HT-29 (cell line): Measurements from ENCODE around the gene RMND5B. TPM values are rescaled to one million over a fixed set of nuclear protein-coding genes. Genes with fewer than 3 reads are reported as not detected.
"Not testable (repeated sequence)": the region's sequence is repeated elsewhere in the genome, so short reads cannot be mapped to it uniquely, and the experiment has no call there.

Source experiments
- DNase-seq: peaks from one replicate; pipeline ENCODE4 v3.0.0-alpha.2; 2015; ENCODE audit warnings: low spot score
- total RNA-seq: library from RNA; depleted of rRNA; stranded (reverse); fragments of >200 nt; shearing (Covaris generic); gene quantifications from 2 replicates; pipeline ENCODE4 v1.2.3, GENCODE V29; 2014

Gene RMND5B
- total RNA-seq, 1 experiment from 2014 or later: 50.0 TPM

DNA sequence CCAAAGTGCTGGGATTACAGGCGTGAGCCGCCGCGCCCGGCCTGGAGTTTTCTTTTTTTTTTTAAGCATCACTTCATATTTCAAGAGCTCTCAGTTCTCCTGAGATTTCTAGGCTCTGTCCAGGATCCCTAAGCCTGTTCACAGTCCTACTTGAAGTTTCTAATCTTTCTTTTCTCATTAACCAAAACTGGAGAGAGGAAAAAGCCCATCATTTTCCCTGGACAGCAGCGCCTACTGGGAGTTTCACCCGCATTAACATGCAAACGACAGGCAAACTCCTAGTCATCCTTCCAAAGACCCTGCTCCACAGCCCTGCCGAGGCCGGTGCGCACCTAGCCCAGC, 609 bp upstream of the RMND5B start:
- DNase-seq: not testable (repeated sequence)

DNA sequence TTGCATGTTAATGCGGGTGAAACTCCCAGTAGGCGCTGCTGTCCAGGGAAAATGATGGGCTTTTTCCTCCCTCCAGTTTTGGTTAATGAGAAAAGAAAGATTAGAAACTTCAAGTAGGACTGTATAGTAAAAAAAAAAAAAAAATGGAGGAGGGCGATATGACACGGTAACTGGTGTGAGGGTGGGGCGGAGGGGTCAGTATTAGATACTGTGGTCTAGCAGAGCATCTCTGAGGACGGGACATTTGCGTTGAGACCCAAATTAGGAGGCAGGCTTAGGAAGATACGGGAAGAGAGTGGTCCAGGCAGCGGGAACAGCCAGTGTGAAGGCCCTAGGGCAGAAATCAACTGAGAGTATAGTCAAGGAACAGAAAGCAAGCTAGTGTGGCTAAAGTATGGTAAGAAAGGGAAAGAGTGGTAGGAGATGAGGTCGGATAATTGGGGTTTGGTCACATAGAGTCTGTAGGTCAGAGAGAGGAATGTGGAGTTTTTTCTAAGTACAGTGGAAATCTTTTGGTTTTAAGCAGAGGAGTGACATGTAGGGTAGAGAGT, 707 bp downstream of the RMND5B start:
- DNase-seq: no peak

DNA sequence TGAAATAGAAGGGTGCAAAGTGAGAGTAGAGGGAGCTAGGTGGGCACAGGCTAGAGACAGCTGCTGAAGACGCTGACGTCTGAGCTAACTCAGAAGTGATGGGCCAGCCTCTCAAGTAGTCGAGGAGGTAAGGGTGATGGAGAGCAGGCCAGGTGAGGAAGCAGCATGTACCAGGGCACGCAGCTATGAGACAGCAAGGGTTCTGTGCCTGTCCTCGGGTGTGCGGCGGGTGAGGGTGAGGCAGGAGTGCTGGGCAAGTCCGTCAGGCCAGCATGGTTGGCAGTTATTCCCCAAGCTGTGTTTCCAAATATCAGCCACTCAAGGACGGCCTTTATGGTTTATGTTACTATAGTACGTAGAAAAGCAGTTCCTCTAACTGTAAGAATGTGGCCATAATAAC, 6.2 kb downstream of the RMND5B start:
- DNase-seq: no peak

DNA sequence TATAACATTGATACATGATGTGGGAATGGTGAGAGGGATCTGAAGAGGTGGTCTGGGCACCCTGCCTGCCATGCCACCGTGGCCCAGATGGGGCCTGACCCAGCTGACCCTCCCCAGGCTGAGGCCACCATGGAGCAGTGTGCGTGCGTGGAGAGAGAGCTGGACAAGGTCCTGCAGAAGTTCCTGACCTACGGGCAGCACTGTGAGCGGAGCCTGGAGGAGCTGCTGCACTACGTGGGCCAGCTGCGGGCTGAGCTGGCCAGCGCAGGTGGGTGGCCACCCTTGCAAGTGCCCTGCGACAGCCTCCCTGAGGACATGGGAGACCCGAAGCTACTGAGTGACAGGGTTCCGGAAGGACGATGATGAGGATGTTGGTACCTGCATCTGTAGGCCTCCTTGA, 7.2 kb downstream of the RMND5B start:
- no peak for DNase-seq

DNA sequence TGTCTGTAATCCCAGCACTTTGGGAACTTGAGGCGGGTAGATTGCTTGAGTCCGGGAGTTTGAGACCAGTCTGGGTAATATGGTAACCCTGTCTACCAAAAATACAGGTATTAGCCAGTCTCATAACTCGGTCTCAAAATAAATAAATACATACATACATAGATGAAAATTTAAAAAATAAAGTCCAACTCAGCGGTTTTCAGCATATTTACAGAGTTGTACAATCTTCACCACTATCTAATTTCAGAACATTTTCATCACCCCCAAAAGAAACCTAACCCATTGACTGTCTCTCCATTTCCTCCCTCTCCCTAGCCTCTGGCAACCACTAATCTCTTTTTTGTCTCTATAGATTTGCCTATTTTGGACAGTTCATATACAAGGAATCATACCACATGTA, 10.7 kb downstream of the RMND5B start:
- DNase-seq: no peak

DNA sequence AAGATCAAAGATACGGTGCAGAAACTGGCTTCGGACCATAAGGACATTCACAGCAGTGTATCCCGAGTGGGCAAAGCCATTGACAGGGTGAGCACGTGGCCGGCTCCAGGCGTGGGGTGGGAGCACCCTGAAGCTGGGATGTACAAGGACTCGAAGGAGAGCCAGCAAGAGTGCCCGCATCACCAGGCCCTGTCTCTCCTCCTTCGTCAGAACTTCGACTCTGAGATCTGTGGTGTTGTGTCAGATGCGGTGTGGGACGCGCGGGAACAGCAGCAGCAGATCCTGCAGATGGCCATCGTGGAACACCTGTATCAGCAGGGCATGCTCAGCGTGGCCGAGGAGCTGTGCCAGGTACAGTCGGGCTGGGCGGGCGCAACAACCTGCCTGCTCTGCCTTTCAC, 11.8 kb downstream of the RMND5B start:
- DNase-seq: no peak

DNA sequence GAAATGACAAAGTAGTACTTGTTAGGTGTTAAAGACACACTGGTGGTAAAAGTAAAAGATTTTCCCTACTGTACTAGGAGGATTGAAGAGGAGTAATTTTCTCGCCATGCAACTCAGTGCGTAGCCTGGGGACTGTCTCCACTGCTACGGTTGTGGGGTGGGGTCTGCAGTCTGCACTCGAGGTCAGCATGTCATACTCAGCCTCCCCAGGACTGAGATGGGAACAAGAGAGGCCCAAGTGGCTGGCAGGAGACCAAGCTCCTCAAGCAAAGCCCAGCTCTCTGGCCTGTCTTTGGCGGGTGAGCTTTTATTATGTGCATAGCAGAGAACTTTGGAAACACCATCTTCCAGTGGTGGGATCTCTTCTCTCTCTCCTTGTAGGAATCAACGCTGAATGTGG, 12.4 kb downstream of the RMND5B start:
- DNase-seq: no peak

DNA sequence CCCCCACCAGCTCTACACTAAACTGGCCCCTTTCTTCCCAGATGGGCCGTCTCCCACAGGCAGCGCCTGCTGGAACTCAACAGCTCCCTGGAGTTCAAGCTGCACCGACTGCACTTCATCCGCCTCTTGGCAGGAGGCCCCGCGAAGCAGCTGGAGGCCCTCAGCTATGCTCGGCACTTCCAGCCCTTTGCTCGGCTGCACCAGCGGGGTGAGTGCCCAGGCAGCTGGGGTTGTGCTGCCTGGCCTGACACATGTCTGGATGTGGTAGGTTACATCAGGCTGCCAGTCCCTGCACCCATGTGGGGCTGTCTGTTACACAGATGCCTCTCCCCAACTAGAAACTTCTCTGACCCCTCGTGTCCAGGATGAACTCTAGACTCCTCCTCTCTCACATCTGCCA, 13.1 kb downstream of the RMND5B start:
- no peak for DNase-seq

DNA sequence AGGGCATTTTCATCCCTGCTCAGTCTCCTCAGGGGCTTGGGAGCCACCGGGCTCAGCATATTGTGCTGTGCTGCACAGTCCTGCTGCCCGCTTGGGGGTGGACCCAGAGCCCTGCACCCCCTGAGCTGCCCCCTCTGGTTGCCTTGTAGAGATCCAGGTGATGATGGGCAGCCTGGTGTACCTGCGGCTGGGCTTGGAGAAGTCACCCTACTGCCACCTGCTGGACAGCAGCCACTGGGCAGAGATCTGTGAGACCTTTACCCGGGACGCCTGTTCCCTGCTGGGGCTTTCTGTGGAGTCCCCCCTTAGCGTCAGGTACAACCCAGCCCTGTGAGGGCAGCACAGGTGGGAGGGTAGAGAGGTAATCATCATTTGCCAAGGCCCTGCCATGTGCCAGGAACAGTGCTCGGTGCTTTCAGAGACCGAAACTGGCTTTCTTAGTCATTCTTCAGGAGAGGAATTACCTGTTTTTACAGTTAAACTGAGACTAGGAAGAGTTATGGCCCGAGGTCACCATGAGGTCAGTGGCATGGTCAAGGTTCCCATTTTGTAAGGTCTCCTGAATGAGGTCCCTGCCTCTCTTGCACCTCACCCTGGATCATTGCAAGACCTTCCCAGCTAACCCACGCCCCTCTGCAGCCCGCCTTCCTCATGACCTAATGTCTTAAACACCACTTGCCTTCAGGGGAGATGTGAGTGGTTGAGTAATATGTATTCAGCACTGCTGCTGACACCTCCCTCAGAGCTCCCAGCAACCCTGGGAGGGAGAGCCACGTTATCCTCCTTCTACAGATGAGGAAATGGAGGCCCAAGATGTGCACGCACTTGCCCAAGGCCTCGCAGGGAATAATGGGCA, 15.4 kb downstream of the RMND5B start:
- DNase-seq: peak; percentile 84

DNA sequence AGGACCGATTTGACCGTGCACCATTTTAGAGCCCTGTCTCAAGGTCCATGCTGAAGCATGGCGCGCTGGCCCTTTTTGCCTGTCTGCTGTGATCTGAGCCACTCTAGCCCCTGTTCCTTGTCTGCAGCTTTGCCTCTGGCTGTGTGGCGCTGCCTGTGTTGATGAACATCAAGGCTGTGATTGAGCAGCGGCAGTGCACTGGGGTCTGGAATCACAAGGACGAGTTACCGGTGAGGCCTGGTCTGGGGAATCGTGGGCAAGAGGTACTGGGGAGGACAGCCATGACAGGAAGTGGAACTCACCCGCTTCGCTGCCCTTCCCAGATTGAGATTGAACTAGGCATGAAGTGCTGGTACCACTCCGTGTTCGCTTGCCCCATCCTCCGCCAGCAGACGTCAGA, 16.6 kb downstream of the RMND5B start:
- DNase-seq: no peak

DNA sequence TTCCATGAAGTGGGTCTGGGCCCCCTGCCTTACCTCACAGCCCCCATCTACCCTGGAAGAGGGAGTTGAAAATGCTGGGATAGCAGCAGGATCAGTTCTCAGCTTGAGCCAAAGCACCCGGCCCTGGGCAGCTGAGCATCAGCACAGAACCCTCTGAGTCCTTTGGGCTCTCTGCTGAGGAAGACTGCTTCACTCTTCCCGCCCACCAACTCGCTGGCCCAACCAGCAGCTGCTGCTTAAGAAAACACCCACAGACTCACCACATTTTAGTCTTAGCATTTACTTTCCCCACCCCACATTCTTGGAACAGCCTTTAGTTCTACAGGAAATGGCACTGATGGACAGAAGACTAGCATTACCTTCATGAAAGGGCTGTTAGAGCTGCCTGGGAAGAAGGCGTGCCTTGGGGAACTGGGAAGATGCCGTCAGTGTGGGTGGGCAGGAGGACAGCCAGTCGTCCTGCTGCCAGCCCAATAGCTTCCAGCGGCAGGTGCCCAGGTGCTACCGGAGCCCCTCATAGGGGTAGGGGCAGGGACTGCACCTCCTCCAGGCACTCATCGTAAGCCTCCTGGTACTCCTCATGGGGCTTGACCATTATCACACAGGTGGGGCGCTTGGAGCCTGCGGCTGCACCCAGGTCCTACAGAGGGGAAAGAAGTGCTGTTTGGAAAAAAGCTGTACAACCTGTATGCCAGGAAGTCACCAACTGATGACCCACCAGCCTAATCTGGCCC, 18.6 kb downstream of the RMND5B start:
- DNase-seq: no peak

DNA sequence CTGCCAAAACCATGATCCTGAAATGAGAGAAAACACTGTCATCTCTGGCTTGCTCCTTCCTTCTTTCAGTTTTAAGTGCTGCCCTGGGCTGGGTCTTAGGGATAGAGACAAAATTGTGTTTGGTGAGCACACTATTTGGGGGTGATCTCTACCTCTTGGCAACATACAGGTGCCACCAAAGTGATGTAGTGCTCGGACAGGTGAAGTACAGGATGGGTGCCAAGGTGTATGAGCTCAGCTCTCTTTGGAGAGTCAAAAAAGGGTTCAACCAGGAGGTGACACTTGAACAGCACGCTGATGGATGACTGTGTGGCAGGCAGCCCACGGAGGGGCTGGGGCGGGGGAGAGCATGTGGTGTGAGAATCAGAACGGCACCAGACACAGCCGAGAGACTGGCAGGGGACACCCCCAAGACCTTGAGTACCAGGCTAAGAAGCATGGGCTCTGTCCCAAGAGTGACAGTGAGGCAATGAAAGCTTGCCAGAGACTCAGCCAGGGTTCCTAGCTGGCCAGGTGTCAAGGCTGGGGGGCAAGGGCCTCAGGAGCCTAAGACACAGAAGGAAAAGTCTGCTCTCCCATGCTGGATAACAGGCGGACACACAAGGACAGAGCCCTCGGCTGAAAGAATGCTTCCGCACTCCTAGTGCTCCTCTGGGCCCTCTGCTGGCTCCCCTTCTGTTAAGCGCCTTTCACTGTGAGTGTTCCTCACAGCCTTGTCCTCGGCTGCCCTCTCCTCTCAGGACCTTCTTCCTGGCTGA, 20.3 kb downstream of the RMND5B start:
- DNase-seq: no peak

DNA sequence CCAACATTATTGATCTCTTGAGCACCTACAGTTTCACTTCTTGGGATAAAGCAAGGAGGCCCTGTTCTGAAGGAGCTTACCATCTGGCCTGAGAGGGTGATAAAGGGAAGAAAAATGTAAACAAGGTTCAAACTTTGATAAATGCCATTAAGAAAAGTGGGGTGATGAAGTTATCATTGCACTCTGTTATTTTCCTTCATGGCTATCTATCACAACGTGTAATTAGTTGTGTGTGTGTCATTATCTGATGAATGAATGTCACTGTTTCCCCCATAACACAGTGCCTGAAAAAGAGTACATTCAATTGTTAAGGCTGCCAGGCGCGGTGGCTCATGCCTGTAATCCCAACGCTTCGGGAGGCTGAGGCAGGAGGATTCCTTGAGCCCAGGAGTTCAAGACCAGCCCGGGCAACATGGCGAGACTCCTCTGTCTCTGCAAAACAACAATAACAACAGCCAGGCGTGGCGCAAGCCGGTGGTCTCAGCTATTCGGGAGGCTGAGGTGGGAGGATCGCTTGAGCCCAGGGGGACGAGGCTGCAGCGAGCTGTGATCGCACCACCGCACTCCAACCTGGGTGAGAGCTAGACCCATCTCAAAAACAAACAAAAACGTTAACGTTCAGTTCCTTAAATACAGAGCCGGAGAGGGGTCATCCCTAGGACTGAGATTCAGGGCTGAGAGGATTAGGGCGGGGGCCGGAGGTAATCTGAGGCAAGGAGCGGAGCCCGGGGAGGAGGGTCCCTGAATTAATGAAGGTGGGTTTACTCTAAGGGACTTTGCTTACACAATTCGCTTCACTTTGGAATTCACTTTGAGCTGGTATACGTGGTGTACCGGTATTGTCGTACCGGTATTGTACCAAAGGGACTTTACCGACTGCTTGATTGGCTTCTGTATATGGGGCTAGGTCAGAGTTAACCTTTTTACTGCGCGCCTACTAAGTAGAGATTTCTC, 22.0 kb downstream of the RMND5B start:
- DNase-seq: peak; percentile 21

DNA sequence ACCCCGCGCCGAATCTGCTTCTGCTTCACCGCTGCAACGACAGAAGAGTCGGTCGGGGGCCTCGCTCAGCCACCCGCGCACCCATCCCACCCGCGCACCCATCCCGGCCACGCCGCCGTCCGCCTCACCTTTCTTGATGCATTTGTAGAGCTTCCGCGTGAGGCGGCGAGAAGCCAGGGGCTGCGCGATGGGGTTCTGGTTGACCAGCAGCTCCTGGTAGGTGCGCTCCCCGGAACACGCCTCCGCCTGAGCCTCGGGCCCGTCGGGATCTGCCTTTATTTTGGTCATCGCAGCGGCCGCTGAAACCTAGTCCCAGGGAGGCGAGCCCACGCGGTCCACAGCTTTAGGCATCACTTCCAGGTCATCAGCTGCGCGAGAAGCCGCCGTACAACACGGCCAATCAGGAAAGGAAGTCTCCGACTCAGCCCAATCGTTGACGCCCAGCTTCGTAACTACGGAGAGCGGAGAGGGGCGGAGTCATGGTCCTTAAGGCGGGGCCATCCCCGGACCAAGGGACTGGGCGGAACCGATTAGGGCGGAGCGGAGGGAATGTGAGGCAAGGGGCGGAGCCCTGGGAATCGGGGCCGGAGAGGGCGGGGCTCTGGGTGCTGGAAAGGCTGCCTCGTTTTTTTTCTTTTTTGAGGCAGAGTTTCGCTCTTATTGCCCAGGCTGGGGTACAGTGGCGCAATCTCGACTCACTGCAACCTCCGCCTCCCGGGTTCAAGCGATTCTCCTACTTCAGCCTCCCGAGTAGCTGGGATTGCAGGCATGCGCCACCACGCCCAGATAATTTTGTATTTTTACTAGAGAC, 22.9 kb downstream of the RMND5B start, which contains the start of gene NHP2:
NHP2 (minus strand) TSS at position 356 of the 811 bp plus-strand sequence; CDS start at position 288, 68 bp downstream.
- peak; percentile 99 for DNase-seq

DNA sequence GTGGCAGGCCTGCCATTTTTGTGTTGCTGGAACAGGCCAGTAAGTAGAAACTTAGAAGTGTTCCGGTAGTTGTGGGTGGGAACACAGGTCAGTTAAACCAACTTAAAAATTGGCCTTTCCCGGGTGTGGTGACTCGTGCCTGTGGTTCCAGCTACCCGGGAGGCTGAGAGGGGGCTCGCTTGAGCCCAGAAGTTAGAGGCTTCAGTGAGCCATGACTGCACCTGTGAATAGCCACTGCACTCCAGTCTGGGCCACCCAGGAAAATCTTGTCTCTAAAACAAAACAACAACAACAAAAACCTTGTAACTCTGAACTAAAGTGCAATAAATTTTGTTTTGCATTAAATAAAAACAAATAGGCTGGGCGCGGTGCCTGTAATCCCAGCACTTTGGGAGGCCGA, 24.3 kb downstream of the RMND5B start:
- DNase-seq: no peak

DNA sequence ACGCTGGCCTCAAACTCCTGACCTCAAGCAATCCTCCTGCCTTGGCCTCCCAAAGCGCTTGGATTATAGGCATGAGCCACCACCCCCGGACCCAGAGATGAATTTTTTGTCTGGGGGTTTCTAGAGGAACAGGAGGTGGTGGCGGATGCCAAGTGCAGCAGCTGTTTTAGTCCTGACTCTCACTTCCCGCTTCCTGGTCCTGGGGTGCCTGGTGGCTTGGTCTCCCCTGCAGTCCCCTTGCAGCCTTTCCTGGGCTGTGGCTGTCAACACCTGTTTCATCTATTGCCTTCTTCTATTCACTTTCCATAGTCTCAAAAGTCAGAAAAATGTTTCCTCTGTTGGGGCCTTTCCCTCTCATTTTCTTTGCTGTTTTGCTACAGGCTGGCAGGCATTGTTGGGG, 29.4 kb downstream of the RMND5B start:
- no peak for DNase-seq

DNA sequence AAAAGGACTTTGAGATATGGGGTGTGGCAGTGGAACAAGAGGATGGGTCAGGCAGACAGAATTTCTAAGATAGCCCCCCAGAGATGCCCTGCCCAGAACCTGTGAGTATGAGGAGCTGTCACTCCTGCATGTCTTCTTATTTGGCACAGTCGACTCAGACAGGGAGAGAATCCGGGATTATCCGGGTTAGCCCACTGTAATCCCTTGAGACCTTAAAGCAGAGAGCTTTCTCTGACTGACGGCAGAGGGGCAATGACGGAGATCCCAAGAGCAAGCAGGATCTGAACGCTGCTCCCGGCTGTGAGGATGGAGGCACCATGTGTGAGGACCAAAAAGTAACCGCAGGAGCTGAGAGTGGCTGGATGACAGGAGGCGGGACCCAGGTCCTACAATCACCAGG, 31.7 kb downstream of the RMND5B start:
- no peak for DNase-seq

DNA sequence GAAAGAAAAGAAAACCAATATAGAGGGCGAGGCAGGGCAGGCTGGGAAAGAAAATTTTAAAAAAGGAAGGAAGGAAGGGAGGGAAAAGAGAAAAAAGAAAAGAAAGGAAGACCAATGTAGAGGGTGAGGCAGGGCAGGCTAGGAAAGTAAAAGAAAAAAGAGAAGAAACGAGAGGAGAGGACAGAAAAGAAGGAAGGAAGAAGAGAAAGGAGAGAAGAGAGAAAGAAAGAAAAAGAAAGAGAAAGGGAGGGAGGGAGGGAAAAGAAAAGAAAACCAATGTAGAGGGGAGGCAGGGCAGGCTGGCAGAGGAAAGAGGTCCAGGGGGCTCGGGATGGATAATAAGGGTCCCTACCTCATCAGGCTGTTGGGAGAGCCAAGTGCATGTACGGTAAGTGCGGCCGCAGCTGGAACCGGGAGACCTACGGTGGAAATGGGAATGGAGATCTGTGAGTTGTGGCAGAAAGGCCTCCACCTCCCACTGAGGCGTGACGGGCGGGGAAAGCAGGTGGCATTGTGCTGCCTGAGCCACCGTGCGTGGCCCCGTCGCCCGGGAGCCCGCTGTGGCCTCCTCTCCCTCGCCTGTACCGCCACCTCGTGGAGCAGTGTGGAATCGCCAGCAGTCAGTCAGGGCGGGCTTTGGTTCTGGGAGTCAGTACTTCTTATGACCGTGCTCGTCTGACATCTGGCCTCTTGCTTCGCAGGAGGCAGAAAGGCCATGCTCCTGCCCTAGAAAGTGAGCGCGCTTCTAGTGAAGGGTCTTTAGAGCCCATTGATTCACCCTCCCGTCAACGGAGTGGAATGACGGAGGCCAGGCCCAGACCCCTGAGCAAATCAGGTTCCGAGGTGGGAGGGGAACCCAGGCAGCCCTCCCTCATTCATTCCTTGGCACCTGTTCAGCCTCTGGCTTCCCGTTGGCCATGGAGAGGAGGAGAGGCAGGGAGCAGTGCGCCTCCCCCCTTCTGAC, 33.2 kb downstream of the RMND5B start:
- DNase-seq: peak; percentile 94

DNA sequence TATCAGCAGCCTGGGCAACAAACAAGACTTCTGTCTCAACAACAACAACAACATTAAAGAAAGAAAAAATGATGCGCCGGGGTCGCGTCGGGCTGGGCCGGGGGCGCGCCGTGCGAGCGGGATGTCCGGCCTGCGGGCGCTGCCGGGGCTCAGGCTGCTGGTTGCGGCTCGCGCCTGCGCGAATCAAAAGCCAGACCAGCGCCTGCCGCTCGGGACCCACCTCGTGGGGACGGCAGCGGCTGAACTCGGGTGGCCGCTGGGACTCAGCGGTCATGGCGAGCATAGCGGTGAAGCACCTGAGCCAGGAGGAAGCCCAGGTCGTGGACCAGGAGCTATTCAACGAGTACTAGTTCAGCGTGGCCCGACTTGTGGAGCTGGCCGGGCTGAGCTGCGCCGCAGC, 34.8 kb downstream of the RMND5B start:
- no peak for DNase-seq
